DND-41 (cell line): ENCODE measurements around the gene MICAL2.
A peak's percentile ranks its signal among the peaks of the same experiment; 100 is the strongest.

Source experiments
- ATAC-seq: fragments of 200-7000 bp; cut with Tn5 transposase; 3 replicates; pipeline ENCODE4 v1.9.1; 2021; ENCODE audit warnings: low read depth; ENCODE audit not compliant: insufficient read depth
- DNase-seq: peaks from one replicate; pipeline ENCODE4 v3.0.0-alpha.2; 2020
- H2AFZ ChIP-seq: 2 replicates; pipeline ENCODE4 v1.6.0; 2012; ENCODE audit warnings: low read depth, low read length
- H3K27ac ChIP-seq: 2 replicates; pipeline ENCODE4 v1.5.1; 2012; ENCODE audit warnings: low read length, inconsistent platforms
- H3K27me3 ChIP-seq: fragments of 200-600 bp; sonication (generic); 2 replicates; pipeline ENCODE4 v1.6.0; 2012; ENCODE audit warnings: low read length, mild to moderate bottlenecking, inconsistent platforms; ENCODE audit not compliant: insufficient read depth, poor library complexity
- H3K36me3 ChIP-seq: 2 replicates; pipeline ENCODE4 v1.5.1; 2012; ENCODE audit warnings: low read length, inconsistent platforms; ENCODE audit not compliant: insufficient read depth
- H3K4me1 ChIP-seq: 2 replicates; pipeline ENCODE4 v1.5.1; 2012; ENCODE audit warnings: mild to moderate bottlenecking, low read length; ENCODE audit not compliant: insufficient read depth
- H3K4me2 ChIP-seq: 2 replicates; pipeline ENCODE4 v1.6.0; 2012; ENCODE audit warnings: mild to moderate bottlenecking, moderate library complexity, low read length, inconsistent platforms; ENCODE audit not compliant: insufficient read depth
- H3K4me3 ChIP-seq, 2 experiments: fragments of 200-600 bp in 1 of 2; shearing (Covaris generic) in 1 of 2; 2 replicates each; pipeline ENCODE4 v1.5.1; 2012 to 2016; ENCODE audit warnings: inconsistent platforms in 2 of 2, low read length in 2 of 2, mild to moderate bottlenecking in 2 of 2, low read depth in 1 of 2, moderate library complexity in 1 of 2
- H3K79me2 ChIP-seq: 2 replicates; pipeline ENCODE4 v1.6.0; 2012; ENCODE audit warnings: low read length, inconsistent platforms; ENCODE audit not compliant: insufficient read depth
- H3K9ac ChIP-seq: 2 replicates; pipeline ENCODE4 v1.6.0; 2012; ENCODE audit warnings: low read depth, mild to moderate bottlenecking, inconsistent platforms, low read length, moderate library complexity
- H3K9me3 ChIP-seq: 2 replicates; pipeline ENCODE4 v1.5.1; 2012; ENCODE audit warnings: low read length, moderate library complexity, mild to moderate bottlenecking, inconsistent platforms; ENCODE audit not compliant: insufficient read depth, severe bottlenecking
- H4K20me1 ChIP-seq: 2 replicates; pipeline ENCODE4 v1.6.0; 2012; ENCODE audit warnings: low read length; ENCODE audit not compliant: insufficient read depth
- CTCF ChIP-seq: IDR thresholded peaks from 2 replicates; pipeline ENCODE4 v1.5.1; 2012; ENCODE audit warnings: borderline replicate concordance, low read length, moderate library complexity, mild to moderate bottlenecking; ENCODE audit not compliant: poor library complexity, severe bottlenecking; ENCODE audit errors: extremely low read depth
- EZH2 ChIP-seq: IDR thresholded peaks from 3 replicates; pipeline ENCODE4 v1.6.1; 2012; ENCODE audit warnings: borderline replicate concordance, low read depth, mild to moderate bottlenecking, moderate library complexity, low read length, inconsistent platforms; ENCODE audit not compliant: severe bottlenecking

Gene MICAL2

GRCh38 chr11:12220305-12220704 is 109.9 kb downstream of the MICAL2 start:
- H3K36me3 ChIP-seq: no peaks in the 10 kb centered on the region
- H3K79me2 ChIP-seq: no peaks in the 10 kb centered on the region
- TF ChIP-seq EZH2 (no peak), CTCF (no peak)
- no peaks in the 10 kb centered on the region for H3K9me3 ChIP-seq
- peaks cover 58% of the 10 kb centered on the region for H3K4me1 ChIP-seq
- no peak overlapping the region for H3K27ac ChIP-seq
- no peaks in the 10 kb centered on the region for H3K27me3 ChIP-seq
- no peak overlapping the region for H3K4me2 ChIP-seq
- H2AFZ ChIP-seq: no peak overlapping the region
- ATAC-seq: no peak
- H3K4me3 ChIP-seq: no peak overlapping the region
- no peak for DNase-seq
- no peaks in the 10 kb centered on the region for H4K20me1 ChIP-seq
- no peak overlapping the region for H3K9ac ChIP-seq

GRCh38 chr11:12221051-12221535 is 110.7 kb downstream of the MICAL2 start:
- Histone ChIP-seq H3K36me3 (no peaks in the 10 kb centered on the region), H3K79me2 (no peaks in the 10 kb centered on the region), H3K4me1 (peaks cover 57% of the 10 kb centered on the region), H3K9me3 (no peaks in the 10 kb centered on the region), H4K20me1 (no peaks in the 10 kb centered on the region), H3K4me3 (no peak overlapping the region), H3K27ac (no peak overlapping the region), H3K27me3 (no peaks in the 10 kb centered on the region), H3K4me2 (no peak overlapping the region), H2AFZ (no peak overlapping the region), H3K9ac (no peak overlapping the region)
- ATAC-seq: no peak
- TF ChIP-seq EZH2: no peak
- no peak for TF ChIP-seq CTCF
- no peak for DNase-seq

- H3K27ac ChIP-seq: peak overlapping the region; percentile 93
These were observed 111.8 kb downstream of the MICAL2 start for GRCh38 chr11:12222055-12222792.

More at GRCh38 chr11:12222055-12222792, 111.8 kb downstream of the MICAL2 start:
- Histone ChIP-seq H3K9me3 (no peaks in the 10 kb centered on the region), H3K9ac (no peak overlapping the region), H3K4me2 (no peak overlapping the region), H3K4me1 (peaks cover 46% of the 10 kb centered on the region), H3K36me3 (no peaks in the 10 kb centered on the region), H3K4me3 (no peak overlapping the region), H4K20me1 (no peaks in the 10 kb centered on the region), H3K79me2 (no peaks in the 10 kb centered on the region), H2AFZ (no peak overlapping the region), H3K27me3 (no peaks in the 10 kb centered on the region)
- TF ChIP-seq CTCF (no peak), EZH2 (no peak)
- ATAC-seq: no peak
- DNase-seq: no peak
